Right ventricle myocardium inferior (tissue), 1 donor: ENCODE data around the gene SHC1. TPM values are rescaled to one million over a fixed set of nuclear protein-coding genes. Genes with fewer than 3 reads are reported as not detected.

Experiments used
- ATAC-seq: fragments of 200-7000 bp; cut with Tn5 transposase; one replicate; pipeline ENCODE4 v1.9.1; 2020; ENCODE audit warnings: mild to moderate bottlenecking, moderate library complexity
- DNase-seq: peaks from one replicate; pipeline ENCODE4 v3.0.0; 2021; ENCODE audit errors: missing footprints
- intact Hi-C: fragments of 100-400 bp; cut with DNase I; formaldehyde crosslinking; loops from one replicate; pipeline ENCODE4 v1.11.0; 2022
- total RNA-seq: library from RNA; stranded (reverse); fragmentation: NEBNext Ultra II Directional; extraction: Animal tissue kit (Norgen Biotek cat#: 25700); gene quantifications from one replicate; pipeline ENCODE4 v1.2.1, GENCODE V29; 2021
- donor health status: DM: no; HTN: yes; CAD: no; lungs with severe emphysema.

The SHC1 gene
- total RNA-seq, 1 donor from 2014 or later, result 60.4 TPM

GRCh38 chr1:154967331-154967950 lies 3.1 kb downstream of the SHC1 start:
- DNase-seq (no peak), ATAC-seq (no peak)
- intact Hi-C loops, result no loop called here

GRCh38 chr1:154966111-154966510 lies 4.4 kb downstream of the SHC1 start:
- intact Hi-C loops, result no loop called here
- ATAC-seq (no peak), DNase-seq (no peak)

- ATAC-seq (no peak), DNase-seq (peak; percentile 6)
- intact Hi-C loops, result loop anchor here (5.0 kb wide), 2 partner anchors 38 to 98 kb away; partner anchors contain the start of genes EFNA4 and ZBTB7B
These were observed 6.2 kb downstream of the SHC1 start for GRCh38 chr1:154964359-154964758.

- no peak for ATAC-seq
- DNase-seq, result peak; percentile 60
- intact Hi-C loops, result loop anchor here (5.0 kb wide), 2 partner anchors 39 to 99 kb away; partner anchors contain the start of genes EFNA4 and ZBTB7B
These were observed 6.9 kb downstream of the SHC1 start for GRCh38 chr1:154963643-154964042.

GRCh38 chr1:154962795-154963330 lies 7.7 kb downstream of the SHC1 start:
- peak; percentile 64 for DNase-seq
- intact Hi-C loops, result loop anchor here (5.0 kb wide), 2 partner anchors 39 to 99 kb away; partner anchors contain the start of genes EFNA4 and ZBTB7B
- ATAC-seq, result no peak

- peak; percentile 60 for DNase-seq
- intact Hi-C loops, result loop anchor here (5.0 kb wide), 2 partner anchors 40 to 100 kb away; partner anchors contain the start of genes EFNA4 and ZBTB7B
- ATAC-seq, result peak; percentile 15
These were observed 8.3 kb downstream of the SHC1 start for GRCh38 chr1:154962156-154962749.

GRCh38 chr1:154961207-154962155 lies 9.1 kb downstream of the SHC1 start, which contains the start of gene PYGO2:
TSS of gene PYGO2 (minus strand) at chr1:154961782. CDS start at chr1:154961576, 206 bp downstream.
- intact Hi-C loops, result loop anchor here (5.0 kb wide), 2 partner anchors 41 to 101 kb away; partner anchors contain the start of genes EFNA4 and ZBTB7B
- DNase-seq, result peak; percentile 93
- peak; percentile 87 for ATAC-seq

- ATAC-seq (no peak), DNase-seq (peak; percentile 2)
- intact Hi-C loops, result loop anchor here (5.0 kb wide), 2 partner anchors 42 to 102 kb away; partner anchors contain the start of genes EFNA4 and ZBTB7B
These were observed 10.0 kb downstream of the SHC1 start for GRCh38 chr1:154960446-154961136.

GRCh38 chr1:154959426-154959780 lies 11.1 kb downstream of the SHC1 start:
- ATAC-seq (no peak), DNase-seq (peak; percentile 4)
- intact Hi-C loops, result no loop called here

GRCh38 chr1:154958681-154959425 lies 11.7 kb downstream of the SHC1 start:
- ATAC-seq, result no peak
- peak; percentile 42 for DNase-seq
- intact Hi-C loops, result no loop called here

GRCh38 chr1:154958036-154958435 lies 12.5 kb downstream of the SHC1 start:
- no peak for ATAC-seq
- no peak for DNase-seq
- intact Hi-C loops, result no loop called here

GRCh38 chr1:154957091-154957657 lies 13.4 kb downstream of the SHC1 start:
- intact Hi-C loops, result no loop called here
- peak; percentile 23 for DNase-seq
- ATAC-seq, result no peak

GRCh38 chr1:154956544-154956941 lies 14.0 kb downstream of the SHC1 start:
- intact Hi-C loops, result no loop called here
- DNase-seq (peak; percentile 69), ATAC-seq (no peak)

GRCh38 chr1:154955718-154956543 lies 14.6 kb downstream of the SHC1 start, which contains the start of gene PBXIP1:
TSS of gene PBXIP1 (minus strand) at chr1:154956099. CDS start at chr1:154953721, 2,378 bp downstream.
- intact Hi-C loops, result no loop called here
- ATAC-seq (peak; percentile 84), DNase-seq (peak; percentile 68)

GRCh38 chr1:154955039-154955717 lies 15.4 kb downstream of the SHC1 start:
- intact Hi-C loops, result no loop called here
- DNase-seq, result peak; percentile 69
- ATAC-seq, result no peak

- no peak for DNase-seq
- ATAC-seq, result no peak
- intact Hi-C loops, result no loop called here
These were observed 16.0 kb downstream of the SHC1 start for GRCh38 chr1:154954541-154954940.
